K562 (cell line): ENCODE data around the gene CRK. TPM values are rescaled to one million over a fixed set of nuclear protein-coding genes. Genes with fewer than 3 reads are reported as not detected.

Experiments
- ATAC-seq: fragments of 200-7000 bp; cut with Tn5 transposase; 3 replicates; pipeline ENCODE4 v1.9.1; 2020; ENCODE audit warnings: moderate library complexity
- BruUV-seq: library from RNA; stranded (reverse); fragments of 400-500 nt; replicated peaks from 2 replicates; lab custom pipeline; 2021; lab: Mats Ljungman, UMichigan
- CTCF ChIA-PET: fragments of 300-600 bp; formaldehyde crosslinking; extraction: SDS; loops from one replicate; lab custom pipeline; 2021; ENCODE audit warnings: low intra/inter-chr PET ratio; lab: Yijun Ruan, JAX
- POLR2A ChIA-PET: fragments of 300-600, 350-650 bp; sonication (Branson Sonifier 250); formaldehyde crosslinking; extraction: SDS; loops from one replicate; lab custom pipeline; 2021; ENCODE audit warnings: antibody characterized with exemption, inconsistent platforms; lab: Yijun Ruan, JAX
- DNase-seq, 4 experiments: peaks; one replicate each; pipeline versions ENCODE4 v3.0.0 to v3.0.0-alpha.2; 2011 to 2018; ENCODE audit warnings: low spot score in 3 of 4, mixed read lengths in 3 of 4; ENCODE audit errors: extremely low read depth in 1 of 4
- FAIRE-seq: peaks from 2 replicates; lab custom pipeline; 2011; peaks lifted over from hg19 to GRCh38; lab: Jason Lieb, UNC
- H2AFZ ChIP-seq: 2 replicates; pipeline ENCODE4 v1.6.0; 2011; ENCODE audit warnings: low read depth, low read length, control low read depth, inconsistent platforms
- H3K27ac ChIP-seq: fragments of 200-600 bp; 3 replicates; pipeline ENCODE4 v1.8.0; 2011; ENCODE audit warnings: low read depth, mild to moderate bottlenecking, control low read depth, inconsistent platforms, low read length, moderate library complexity, mixed read lengths; ENCODE audit errors: extremely low read depth
- H3K27me3 ChIP-seq, 2 experiments: fragments of 300-600 bp in 1 of 2; 2 replicates in 1 of 2; 3 replicates in 1 of 2; pipeline versions ENCODE4 v1.6.0 to v1.8.0; 2011; ENCODE audit warnings: inconsistent platforms in 2 of 2, low read length in 2 of 2, mild to moderate bottlenecking in 1 of 2, mixed read lengths in 1 of 2, moderate library complexity in 1 of 2; ENCODE audit not compliant: control insufficient read depth in 2 of 2, insufficient read depth in 2 of 2
- H3K36me3 ChIP-seq: fragments of 300-600 bp; 3 replicates; pipeline ENCODE4 v1.8.0; 2011; ENCODE audit warnings: mild to moderate bottlenecking, low read length, inconsistent platforms; ENCODE audit not compliant: control insufficient read depth, insufficient read depth
- H3K4me1 ChIP-seq, 2 experiments: fragments of 200-600 bp in 1 of 2; replicated peaks in 1 of 2; 2 replicates in 1 of 2; 3 replicates in 1 of 2; pipeline versions ENCODE4 v1.5.1 to v1.8.0; 2011; ENCODE audit warnings: inconsistent platforms in 2 of 2, low read length in 2 of 2, mild to moderate bottlenecking in 1 of 2, mixed read lengths in 1 of 2, moderate library complexity in 1 of 2; ENCODE audit not compliant: control insufficient read depth in 2 of 2, insufficient read depth in 2 of 2
- H3K4me2 ChIP-seq: 2 replicates; pipeline ENCODE4 v1.6.1; 2011; ENCODE audit warnings: low read length, control low read depth, inconsistent platforms, mixed read lengths; ENCODE audit not compliant: insufficient read depth
- H3K4me3 ChIP-seq: fragments of 200-600 bp; sonication (generic), shearing (Covaris generic); 2 replicates; pipeline ENCODE4 v1.5.1; 2016; ENCODE audit warnings: control low read depth, inconsistent platforms
- H3K79me2 ChIP-seq: fragments of 200-600 bp; 3 replicates; pipeline ENCODE4 v1.8.0; 2011; ENCODE audit warnings: low read length, inconsistent platforms; ENCODE audit not compliant: control insufficient read depth, insufficient read depth
- H3K9ac ChIP-seq, 2 experiments: 2 replicates each; pipeline versions ENCODE4 v1.6.0 to v1.6.1; 2011; ENCODE audit warnings: low read depth in 2 of 2, low read length in 2 of 2, control low read depth in 1 of 2, inconsistent platforms in 1 of 2, mild to moderate bottlenecking in 1 of 2, mixed read lengths in 1 of 2; ENCODE audit not compliant: insufficient read depth in 1 of 2
- H3K9me1 ChIP-seq: one replicate; pipeline ENCODE4 v1.6.0; 2011; ENCODE audit warnings: inconsistent platforms, mild to moderate bottlenecking, low read length, moderate library complexity; ENCODE audit not compliant: control insufficient read depth, insufficient read depth
- H3K9me3 ChIP-seq: replicated peaks from 2 replicates; pipeline ENCODE4 v1.5.1; 2011; ENCODE audit warnings: low read depth, low read length, inconsistent platforms; ENCODE audit not compliant: control insufficient read depth, insufficient read depth
- H4K20me1 ChIP-seq: replicated peaks from 2 replicates; pipeline ENCODE4 v1.6.1; 2011; ENCODE audit warnings: low read length, inconsistent platforms, mixed read lengths; ENCODE audit not compliant: control insufficient read depth, insufficient read depth
- FUS ChIP-seq: fragments of 200-400 bp; formaldehyde crosslinking; optimal IDR thresholded peaks from 2 replicates; pipeline ENCODE3; 2017; ENCODE audit warnings: low read depth, low read length
- GABPB2 ChIP-seq: fragments of 250-450 bp; sonication (Bioruptor Pico); conservative IDR thresholded peaks from 2 replicates; pipeline ENCODE4 v1.5.1; 2021; ENCODE audit warnings: mild to moderate bottlenecking
- KDM5B ChIP-seq: fragments of 200-600 bp; sonication (generic); IDR thresholded peaks from 2 replicates; pipeline ENCODE4 v1.6.1; 2012; ENCODE audit warnings: low read depth, mild to moderate bottlenecking, moderate library complexity, low read length, control low read depth, inconsistent platforms; ENCODE audit not compliant: insufficient replicate concordance
- SRSF7 ChIP-seq: fragments of 200-400 bp; formaldehyde crosslinking; optimal IDR thresholded peaks from 2 replicates; pipeline ENCODE3; 2017; ENCODE audit warnings: mild to moderate bottlenecking, low read depth, low read length
- ZNF707 ChIP-seq: fragments of 250-450 bp; sonication (Bioruptor Pico); conservative IDR thresholded peaks from 2 replicates; pipeline ENCODE4 v1.8.0; 2022; ENCODE audit warnings: inconsistent platforms, mild to moderate bottlenecking, moderate library complexity
- WGBS: fragments of 100-300 bp; shearing (Covaris generic); methylation state at CpG from one replicate; pipeline ENCODE4 v1.1.6; 2016; ENCODE audit warnings: low coverage, mixed read lengths; ENCODE audit not compliant: insufficient coverage; ENCODE audit errors: missing lambda C conversion rate; 5-methylcytosine and 5-hydroxymethylcytosine counted together
- in situ Hi-C: fragments of 300-500 bp; cut with MboI; formaldehyde crosslinking; loops from 4 replicates; pipeline ENCODE4 v1.15.0; 2018; ENCODE audit warnings: inconsistent platforms, mixed read lengths
- intact Hi-C: fragments of 100-400 bp; cut with micrococcal nuclease; formaldehyde crosslinking; loops from 2 replicates; pipeline ENCODE4 v1.14.2; 2022
- polyA plus RNA-seq, 8 experiments: library from polyadenylated mRNA; depleted of rRNA in 4 of 8; stranded (reverse) in 5 of 8; unstranded in 3 of 8; fragments of >200 nt; fragmentation: Nextera tagmentation in 2 of 8; fragmentation: Illumina TruSeq in 1 of 8; extraction: Ambion mirVana in 2 of 8; extraction: Trizol in 1 of 8; gene quantifications; 2 replicates each; pipeline versions ENCODE4 v1.2.1 to v1.2.3, GENCODE V29; 2011 to 2014; ENCODE audit warnings: inconsistent platforms in 1 of 8, missing spikeins in 1 of 8
- total RNA-seq, 7 experiments: library from RNA; depleted of rRNA in 6 of 7; stranded (reverse); fragments of >200 nt in 6 of 7; fragmentation: Illumina TruSeq in 2 of 7; extraction: Trizol in 2 of 7; gene quantifications; 2 replicates each; pipeline versions ENCODE4 v1.2.1 to v1.2.3, GENCODE V29; 2011 to 2021; ENCODE audit warnings: low replicate concordance in 1 of 7
- TF ChIP-seq, protein P1 (sequence below): fragments of 450-650 bp; IDR thresholded peaks from 2 replicates; pipeline ENCODE4 v1.6.1; 2017; ENCODE audit warnings: antibody characterized with exemption, mild to moderate bottlenecking
- TF ChIP-seq, protein P2 (sequence below): fragments of 250-450 bp; sonication (Bioruptor Pico); IDR thresholded peaks from 2 replicates; pipeline ENCODE4 v1.5.0; 2021; ENCODE audit warnings: mild to moderate bottlenecking, moderate library complexity
- TF ChIP-seq, protein P3 (sequence below): fragments of 450-650 bp; IDR thresholded peaks from 2 replicates; pipeline ENCODE4 v1.6.1; 2016; ENCODE audit warnings: borderline replicate concordance

The CRK gene
- total and polyA plus RNA-seq, 9 of the 15 experiments (the other 6 are each of a cell fraction or from before 2014, with no cell fraction given), result 13.1 to 40.2 (median 26.1) TPM

DNA sequence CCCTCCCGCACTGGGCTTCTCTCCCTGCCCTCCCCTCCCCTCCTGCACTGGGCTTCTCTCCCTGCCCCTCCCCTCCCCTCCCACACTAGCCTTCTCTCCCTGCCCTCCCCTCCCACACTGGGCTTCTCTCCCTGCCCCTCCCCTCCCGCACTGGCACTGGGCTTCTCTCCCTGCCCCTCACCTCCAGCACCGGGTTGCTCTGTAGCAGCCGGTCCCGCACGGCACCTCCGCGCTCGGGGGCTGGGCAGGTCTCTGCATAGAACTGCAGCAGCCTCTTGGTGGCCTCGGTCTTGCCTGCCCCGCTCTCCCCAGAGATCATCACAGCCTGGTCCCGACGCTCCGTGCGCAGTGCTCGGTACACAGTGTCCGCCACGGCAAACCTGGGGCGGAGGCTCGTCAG is 26.6 kb upstream of the CRK start (continued):
- TF ChIP-seq SRSF7 (no peak), ZNF707 (CRISPR knock-in tag) (no peak)
- TF ChIP-seq, protein P1, sequence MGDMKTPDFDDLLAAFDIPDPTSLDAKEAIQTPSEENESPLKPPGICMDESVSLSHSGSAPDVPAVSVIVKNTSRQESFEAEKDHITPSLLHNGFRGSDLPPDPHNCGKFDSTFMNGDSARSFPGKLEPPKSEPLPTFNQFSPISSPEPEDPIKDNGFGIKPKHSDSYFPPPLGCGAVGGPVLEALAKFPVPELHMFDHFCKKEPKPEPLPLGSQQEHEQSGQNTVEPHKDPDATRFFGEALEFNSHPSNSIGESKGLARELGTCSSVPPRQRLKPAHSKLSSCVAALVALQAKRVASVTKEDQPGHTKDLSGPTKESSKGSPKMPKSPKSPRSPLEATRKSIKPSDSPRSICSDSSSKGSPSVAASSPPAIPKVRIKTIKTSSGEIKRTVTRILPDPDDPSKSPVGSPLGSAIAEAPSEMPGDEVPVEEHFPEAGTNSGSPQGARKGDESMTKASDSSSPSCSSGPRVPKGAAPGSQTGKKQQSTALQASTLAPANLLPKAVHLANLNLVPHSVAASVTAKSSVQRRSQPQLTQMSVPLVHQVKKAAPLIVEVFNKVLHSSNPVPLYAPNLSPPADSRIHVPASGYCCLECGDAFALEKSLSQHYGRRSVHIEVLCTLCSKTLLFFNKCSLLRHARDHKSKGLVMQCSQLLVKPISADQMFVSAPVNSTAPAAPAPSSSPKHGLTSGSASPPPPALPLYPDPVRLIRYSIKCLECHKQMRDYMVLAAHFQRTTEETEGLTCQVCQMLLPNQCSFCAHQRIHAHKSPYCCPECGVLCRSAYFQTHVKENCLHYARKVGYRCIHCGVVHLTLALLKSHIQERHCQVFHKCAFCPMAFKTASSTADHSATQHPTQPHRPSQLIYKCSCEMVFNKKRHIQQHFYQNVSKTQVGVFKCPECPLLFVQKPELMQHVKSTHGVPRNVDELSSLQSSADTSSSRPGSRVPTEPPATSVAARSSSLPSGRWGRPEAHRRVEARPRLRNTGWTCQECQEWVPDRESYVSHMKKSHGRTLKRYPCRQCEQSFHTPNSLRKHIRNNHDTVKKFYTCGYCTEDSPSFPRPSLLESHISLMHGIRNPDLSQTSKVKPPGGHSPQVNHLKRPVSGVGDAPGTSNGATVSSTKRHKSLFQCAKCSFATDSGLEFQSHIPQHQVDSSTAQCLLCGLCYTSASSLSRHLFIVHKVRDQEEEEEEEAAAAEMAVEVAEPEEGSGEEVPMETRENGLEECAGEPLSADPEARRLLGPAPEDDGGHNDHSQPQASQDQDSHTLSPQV, result no peak

DNA sequence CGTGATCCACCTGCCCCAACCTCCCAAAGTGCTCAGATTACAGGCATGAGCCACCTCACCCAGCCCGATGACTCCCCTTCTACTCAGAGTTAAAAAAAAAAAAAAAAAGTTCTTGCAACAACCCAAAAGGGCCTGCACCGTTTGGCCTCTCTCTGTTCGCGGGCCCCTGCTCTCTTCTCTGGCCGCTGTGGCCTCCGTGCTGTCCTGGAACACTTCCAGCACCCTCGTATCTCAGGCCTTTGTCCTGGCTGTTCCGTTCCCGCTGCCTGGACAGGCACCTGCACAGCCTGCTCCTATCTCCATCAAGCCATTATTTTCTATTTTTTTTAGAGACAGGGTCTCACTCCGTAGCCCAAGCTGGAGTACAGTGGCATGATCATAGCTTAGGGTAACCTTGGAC is 25.7 kb upstream of the CRK start:
- no TSS peak for BruUV-seq
- intact Hi-C loops, result no loop called here
- no peak overlapping the region for H3K27ac ChIP-seq
- no peaks in the 10 kb centered on the region for H3K9me1 ChIP-seq
- H2AFZ ChIP-seq, result no peak overlapping the region
- ATAC-seq (no peak), DNase-seq (no peak), FAIRE-seq (no peak)
- WGBS, result 58% methylated on average over 4 of the region's 11 CpGs
- in situ Hi-C loops, result no loop called here
- H3K9ac ChIP-seq, result no peak overlapping the region
- H3K4me2 ChIP-seq, result no peak overlapping the region
- H4K20me1 ChIP-seq, result no peaks in the 10 kb centered on the region
- H3K36me3 ChIP-seq, result peaks cover 26% of the 10 kb centered on the region; the same call in 1 of the 3 replicates
- peaks cover 9% of the 10 kb centered on the region for H3K79me2 ChIP-seq
- H3K27me3 ChIP-seq, result no peaks in the 10 kb centered on the region
- CTCF ChIA-PET, result no interaction called here
- TF ChIP-seq FUS (no peak), KDM5B (no peak), GABPB2 (CRISPR knock-in tag) (no peak)
- TF ChIP-seq, protein P2, sequence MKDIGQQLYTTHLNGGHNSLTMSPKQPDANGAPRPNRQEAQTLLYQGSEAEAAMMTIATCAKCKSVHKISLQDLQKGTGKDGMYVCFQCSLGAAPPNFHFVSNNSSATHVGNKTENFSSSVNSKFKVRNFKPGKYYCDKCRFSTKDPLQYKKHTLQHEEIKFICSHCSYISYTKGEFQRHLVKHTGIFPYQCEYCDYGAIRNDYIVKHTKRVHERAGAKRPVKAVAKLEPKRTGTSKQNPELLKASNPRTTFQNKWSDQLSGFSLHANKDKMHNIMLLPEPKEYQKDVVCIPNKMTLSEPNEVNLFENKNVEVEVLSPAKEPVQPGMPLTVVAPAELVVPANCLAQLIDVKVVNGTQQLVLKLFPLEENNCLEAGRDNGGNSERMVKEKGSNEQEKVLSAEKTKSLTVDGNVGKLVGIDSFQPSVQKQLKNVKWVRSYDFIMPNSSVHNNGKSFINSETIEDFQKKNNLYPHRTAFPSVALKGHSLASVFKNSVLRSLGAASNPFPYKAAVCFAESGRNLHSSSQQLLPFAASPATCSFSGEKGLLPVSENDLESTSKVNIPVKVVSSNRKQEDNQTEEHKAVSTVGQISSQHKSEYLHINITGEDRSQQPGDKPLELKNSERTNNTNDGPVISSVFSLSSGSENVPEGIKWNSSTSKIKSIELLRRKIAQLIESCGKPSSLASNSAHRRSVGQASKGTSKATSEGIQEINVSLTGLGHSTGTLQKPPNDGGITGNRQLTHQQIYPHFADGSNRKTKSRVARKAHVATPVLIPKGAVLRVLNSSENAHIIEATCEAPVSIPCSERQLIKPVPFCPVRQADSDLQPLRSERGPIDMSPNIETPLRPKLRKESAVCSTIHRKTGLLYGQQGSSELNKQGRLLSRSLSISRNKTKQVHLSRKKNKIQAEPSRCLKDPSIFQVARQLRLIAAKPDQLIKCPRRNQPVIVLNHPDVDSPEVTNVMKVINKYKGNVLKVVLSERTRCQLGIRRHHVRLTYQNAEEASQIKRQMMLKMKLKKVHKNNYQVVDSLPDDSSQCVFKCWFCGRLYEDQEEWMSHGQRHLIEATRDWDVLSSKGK (CRISPR knock-in tag), result no peak
- TF ChIP-seq, protein P3, sequence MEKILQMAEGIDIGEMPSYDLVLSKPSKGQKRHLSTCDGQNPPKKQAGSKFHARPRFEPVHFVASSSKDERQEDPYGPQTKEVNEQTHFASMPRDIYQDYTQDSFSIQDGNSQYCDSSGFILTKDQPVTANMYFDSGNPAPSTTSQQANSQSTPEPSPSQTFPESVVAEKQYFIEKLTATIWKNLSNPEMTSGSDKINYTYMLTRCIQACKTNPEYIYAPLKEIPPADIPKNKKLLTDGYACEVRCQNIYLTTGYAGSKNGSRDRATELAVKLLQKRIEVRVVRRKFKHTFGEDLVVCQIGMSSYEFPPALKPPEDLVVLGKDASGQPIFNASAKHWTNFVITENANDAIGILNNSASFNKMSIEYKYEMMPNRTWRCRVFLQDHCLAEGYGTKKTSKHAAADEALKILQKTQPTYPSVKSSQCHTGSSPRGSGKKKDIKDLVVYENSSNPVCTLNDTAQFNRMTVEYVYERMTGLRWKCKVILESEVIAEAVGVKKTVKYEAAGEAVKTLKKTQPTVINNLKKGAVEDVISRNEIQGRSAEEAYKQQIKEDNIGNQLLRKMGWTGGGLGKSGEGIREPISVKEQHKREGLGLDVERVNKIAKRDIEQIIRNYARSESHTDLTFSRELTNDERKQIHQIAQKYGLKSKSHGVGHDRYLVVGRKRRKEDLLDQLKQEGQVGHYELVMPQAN, result no peak
- POLR2A ChIA-PET, result interaction anchor here (1.1 kb wide), 1 partner anchor 9 kb away, joined by 3 read pairs; no protein-coding TSS in a partner anchor
- no peak overlapping the region for H3K4me3 ChIP-seq
- H3K4me1 ChIP-seq, result peaks cover 6 to 35% of the 10 kb centered on the region in 2 experiments; a peak in 4 of 5 replicates
- no peaks in the 10 kb centered on the region for H3K9me3 ChIP-seq
